Measurements from ENCODE around the gene KRTAP13-1. TPM values are rescaled to one million over a fixed set of nuclear protein-coding genes. Genes with fewer than 3 reads are reported as not detected.
A peak's percentile ranks its signal among the peaks of the same experiment; 100 is the strongest.

The KRTAP13-1 gene
- total RNA-seq, 2 experiments from 2014 or later = not detected

DNA sequence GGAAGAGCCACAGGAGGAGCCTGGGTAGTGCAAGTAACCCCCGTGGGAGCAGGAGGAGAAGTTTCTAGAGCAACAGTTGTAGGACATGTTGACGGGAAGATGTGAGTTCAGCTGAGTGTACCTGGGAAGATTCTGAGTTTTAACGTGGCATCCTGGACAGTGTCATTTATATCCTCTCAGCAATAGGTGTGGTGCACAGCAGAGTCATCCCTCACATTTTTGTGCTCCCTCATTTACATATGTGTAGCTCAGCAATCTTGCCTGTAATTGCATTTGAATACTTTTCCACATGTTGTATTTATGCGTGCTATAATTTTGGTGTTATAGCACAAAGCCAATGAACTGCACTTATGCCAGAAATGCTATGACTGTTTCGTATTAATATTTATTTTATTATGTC is 30.0 kb downstream of the KRTAP13-1 start, which contains the start of gene KRTAP13-3:
KRTAP13-3 (minus strand) TSS at position 101 of the 400 bp plus-strand sequence; CDS start at position 87, 14 bp downstream.
- Mint-ChIP-seq H3K27ac (no peak within 1 kb of the TSS), H3K27me3 (ENCODE audit: low read depth) (no peaks in the 10 kb centered on the region), H3K4me1 (ENCODE audit: low read depth) (no peaks in the 10 kb centered on the region), H3K36me3 (ENCODE audit: low read depth) (no peaks in the 10 kb centered on the region), H3K4me3 (no peak within 1 kb of the TSS), H3K9me3 (ENCODE audit: insufficient read depth) (no peaks in the 10 kb centered on the region)
- ChIA-PET POLR2A (no interaction called here), CTCF (no interaction called here)
- ATAC-seq (no peak), DNase-seq (no peak)

DNA sequence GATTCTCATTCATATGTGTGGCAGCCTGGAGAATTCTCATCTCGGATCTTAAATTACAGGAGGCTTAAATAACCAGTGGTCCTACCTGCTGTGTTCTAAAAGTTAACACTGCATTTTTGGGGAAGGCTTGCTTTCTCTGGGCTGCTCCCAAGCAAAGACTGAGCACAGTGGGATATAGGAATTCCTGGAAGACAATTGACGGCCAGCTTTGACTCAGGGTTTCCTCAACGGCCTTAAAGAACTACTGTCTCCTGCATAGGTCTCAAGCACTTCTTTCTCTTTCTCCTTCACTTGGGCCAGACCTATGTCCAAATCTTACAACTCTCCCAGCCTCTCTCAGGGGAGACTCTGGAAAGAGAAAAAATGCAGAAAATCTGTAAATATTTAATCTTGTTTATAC is 30.9 kb downstream of the KRTAP13-1 start:
- POLR2A ChIA-PET = no interaction called here
- CTCF ChIA-PET = no interaction called here
- Mint-ChIP-seq H3K36me3 (ENCODE audit: low read depth) (no peaks in the 10 kb centered on the region), H3K4me3 (no peak overlapping the region), H3K4me1 (ENCODE audit: low read depth) (no peaks in the 10 kb centered on the region), H3K9me3 (ENCODE audit: insufficient read depth) (no peaks in the 10 kb centered on the region), H3K27ac (no peak overlapping the region), H3K27me3 (ENCODE audit: low read depth) (no peaks in the 10 kb centered on the region)
- no peak for ATAC-seq
- no peak for DNase-seq

- ChIA-PET POLR2A (no interaction called here), CTCF (no interaction called here)
- H3K27ac Mint-ChIP-seq = no peak within 1 kb of the TSS
- H3K4me3 Mint-ChIP-seq = no peak within 1 kb of the TSS
- DNase-seq (no peak), ATAC-seq (no peak)
- H3K36me3 Mint-ChIP-seq (ENCODE audit: low read depth) = no peaks in the 10 kb centered on the region
- H3K4me1 Mint-ChIP-seq (ENCODE audit: low read depth) = no peaks in the 10 kb centered on the region
- no peaks in the 10 kb centered on the region for H3K27me3 Mint-ChIP-seq (ENCODE audit: low read depth)
- H3K9me3 Mint-ChIP-seq (ENCODE audit: insufficient read depth) = no peaks in the 10 kb centered on the region
Measured at GRCh38 chr21:30430170-30430655, 34.4 kb downstream of the KRTAP13-1 start, which contains the start of gene KRTAP13-4. Gene KRTAP13-4 (plus strand): TSS chr21:30430220. CDS start chr21:30430276, 56 bp downstream.

GRCh38 chr21:30434033-30434631 is 38.3 kb downstream of the KRTAP13-1 start:
- H3K9me3 Mint-ChIP-seq (ENCODE audit: insufficient read depth) = no peaks in the 10 kb centered on the region
- H3K4me1 Mint-ChIP-seq (ENCODE audit: low read depth) = no peaks in the 10 kb centered on the region
- CTCF ChIA-PET = interaction anchor here (0.9 to 1.5 kb wide), 3 partner anchors 9 to 19 kb away, joined by 3 to 5 read pairs (median 4); no protein-coding TSS in a partner anchor
- H3K27ac Mint-ChIP-seq = no peak overlapping the region
- no peaks in the 10 kb centered on the region for H3K27me3 Mint-ChIP-seq (ENCODE audit: low read depth)
- ATAC-seq (no peak), DNase-seq (peak; percentile 28)
- POLR2A ChIA-PET = no interaction called here
- H3K4me3 Mint-ChIP-seq = no peak overlapping the region
- H3K36me3 Mint-ChIP-seq (ENCODE audit: low read depth) = no peaks in the 10 kb centered on the region

- Mint-ChIP-seq H3K27ac (no peak overlapping the region), H3K27me3 (ENCODE audit: low read depth) (no peaks in the 10 kb centered on the region), H3K9me3 (ENCODE audit: insufficient read depth) (no peaks in the 10 kb centered on the region), H3K36me3 (ENCODE audit: low read depth) (no peaks in the 10 kb centered on the region), H3K4me3 (no peak overlapping the region), H3K4me1 (ENCODE audit: low read depth) (no peaks in the 10 kb centered on the region)
- DNase-seq = no peak
- CTCF ChIA-PET = interaction anchor here (0.7 kb wide), 1 partner anchor 29 kb away, joined by 3 read pairs; no protein-coding TSS in a partner anchor
- no peak for ATAC-seq
- POLR2A ChIA-PET = no interaction called here
Measured at GRCh38 chr21:30437010-30437565, 41.3 kb downstream of the KRTAP13-1 start.

- ATAC-seq = no peak
- Mint-ChIP-seq H3K9me3 (ENCODE audit: insufficient read depth) (no peaks in the 10 kb centered on the region), H3K27ac (no peak within 1 kb of the TSS), H3K4me1 (ENCODE audit: low read depth) (no peaks in the 10 kb centered on the region), H3K36me3 (ENCODE audit: low read depth) (no peaks in the 10 kb centered on the region), H3K4me3 (no peak within 1 kb of the TSS), H3K27me3 (ENCODE audit: low read depth) (no peaks in the 10 kb centered on the region)
- DNase-seq = no peak
- CTCF ChIA-PET = no interaction called here
- POLR2A ChIA-PET = no interaction called here
Measured at GRCh38 chr21:30439975-30440374, 44.1 kb downstream of the KRTAP13-1 start, which contains the start of gene KRTAP15-1. Gene KRTAP15-1 (plus strand): TSS chr21:30440275. CDS start chr21:30440328, 53 bp downstream.

- H3K9me3 Mint-ChIP-seq (ENCODE audit: insufficient read depth) = no peaks in the 10 kb centered on the region
- H3K27ac Mint-ChIP-seq = no peak overlapping the region
- DNase-seq (no peak), ATAC-seq (no peak)
- no peak overlapping the region for H3K4me3 Mint-ChIP-seq
- no peaks in the 10 kb centered on the region for H3K27me3 Mint-ChIP-seq (ENCODE audit: low read depth)
- no peaks in the 10 kb centered on the region for H3K36me3 Mint-ChIP-seq (ENCODE audit: low read depth)
- H3K4me1 Mint-ChIP-seq (ENCODE audit: low read depth) = peaks cover 5% of the 10 kb centered on the region
- ChIA-PET CTCF (interaction anchor here (0.6 to 1.6 kb wide), 2 partner anchors 8 to 10 kb away, joined by 3 to 5 read pairs; no protein-coding TSS in a partner anchor), POLR2A (no interaction called here)
Measured at GRCh38 chr21:30443226-30443625, 47.4 kb downstream of the KRTAP13-1 start.

DNA sequence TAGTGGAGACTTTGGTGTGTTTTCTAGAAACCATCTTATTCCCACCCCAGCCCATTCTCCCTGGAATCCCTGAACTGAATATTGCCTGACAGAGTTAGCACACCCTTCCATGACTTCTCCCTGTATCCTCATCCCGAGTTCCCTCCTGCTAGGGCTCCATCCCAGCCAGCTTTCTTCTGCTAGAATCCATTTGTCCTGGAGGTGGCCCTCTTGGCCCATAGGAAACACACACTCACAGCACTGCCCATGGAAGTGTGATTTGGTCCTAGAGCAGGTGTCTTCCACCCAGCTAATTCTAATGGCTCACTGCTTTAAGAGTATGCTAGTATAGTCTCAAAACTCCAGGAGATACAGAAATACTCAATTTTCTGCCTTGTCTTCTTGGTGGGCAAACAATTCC is 48.4 kb downstream of the KRTAP13-1 start:
- no peaks in the 10 kb centered on the region for H3K27me3 Mint-ChIP-seq (ENCODE audit: low read depth)
- ATAC-seq (no peak), DNase-seq (no peak)
- ChIA-PET POLR2A (no interaction called here), CTCF (no interaction called here)
- no peak overlapping the region for H3K4me3 Mint-ChIP-seq
- H3K9me3 Mint-ChIP-seq (ENCODE audit: insufficient read depth) = no peaks in the 10 kb centered on the region
- no peak overlapping the region for H3K27ac Mint-ChIP-seq
- peaks cover 5% of the 10 kb centered on the region for H3K4me1 Mint-ChIP-seq (ENCODE audit: low read depth)
- no peaks in the 10 kb centered on the region for H3K36me3 Mint-ChIP-seq (ENCODE audit: low read depth)

Small RNA genes lying within 50 kb of the gene (microRNA-seq; reads per million reads assigned to microRNA genes)
- gene MIR4327 = not detected

Other genes starting within 250 kb of the KRTAP13-1 start
- not detected for gene CLDN17, start 229.2 kb upstream of the KRTAP13-1 start, total RNA-seq
- gene CLDN8, start 179.9 kb upstream of the KRTAP13-1 start, total RNA-seq = not detected
- gene KRTAP24-1, start 113.1 kb upstream of the KRTAP13-1 start, total RNA-seq = not detected
- gene KRTAP25-1, start 106.5 kb upstream of the KRTAP13-1 start, total RNA-seq = not detected
- not detected for gene KRTAP26-1, start 75.7 kb upstream of the KRTAP13-1 start, total RNA-seq
- gene KRTAP27-1, start 58.3 kb upstream of the KRTAP13-1 start, total RNA-seq = not detected
- gene KRTAP23-1, start 47.4 kb upstream of the KRTAP13-1 start, total RNA-seq = not detected
- not detected for gene KRTAP13-2, start 23.8 kb upstream of the KRTAP13-1 start, total RNA-seq
- not detected for gene KRTAP13-3, start 29.9 kb downstream of the KRTAP13-1 start, total RNA-seq
- not detected for gene KRTAP13-4, start 34.2 kb downstream of the KRTAP13-1 start, total RNA-seq
- gene KRTAP15-1, start 44.2 kb downstream of the KRTAP13-1 start, total RNA-seq = not detected
- gene KRTAP19-1, start 84.3 kb downstream of the KRTAP13-1 start, total RNA-seq = not detected
- gene KRTAP19-2, start 91.4 kb downstream of the KRTAP13-1 start, total RNA-seq = not detected
- gene KRTAP19-3, start 96.0 kb downstream of the KRTAP13-1 start, total RNA-seq = not detected
- not detected for gene KRTAP19-4, start 101.1 kb downstream of the KRTAP13-1 start, total RNA-seq
- not detected for gene KRTAP19-5, start 106.1 kb downstream of the KRTAP13-1 start, total RNA-seq
- not detected for gene KRTAP19-6, start 145.8 kb downstream of the KRTAP13-1 start, total RNA-seq
- not detected for gene KRTAP19-7, start 165.3 kb downstream of the KRTAP13-1 start, total RNA-seq
- not detected for gene KRTAP22-2, start 194.4 kb downstream of the KRTAP13-1 start, total RNA-seq
- gene KRTAP6-3, start 196.4 kb downstream of the KRTAP13-1 start, total RNA-seq = not detected
- not detected for gene KRTAP6-2, start 202.9 kb downstream of the KRTAP13-1 start, total RNA-seq
- gene KRTAP22-1, start 205.1 kb downstream of the KRTAP13-1 start, total RNA-seq = not detected
- not detected for gene KRTAP6-1, start 217.9 kb downstream of the KRTAP13-1 start, total RNA-seq
- gene KRTAP20-1, start 220.4 kb downstream of the KRTAP13-1 start, total RNA-seq = not detected
- not detected for gene KRTAP20-4, start 224.6 kb downstream of the KRTAP13-1 start, total RNA-seq
- not detected for gene KRTAP20-2, start 239.2 kb downstream of the KRTAP13-1 start, total RNA-seq
- not detected for gene KRTAP20-3, start 246.8 kb downstream of the KRTAP13-1 start, total RNA-seq

Data from activated CD8-positive, alpha-beta T cell treated with anti-CD3 and anti-CD28 coated beads, Interleukin-2, amount 10 ng/mL, durations not matched to agents 7 days and 5 days (primary cell).